H1 (cell line): ENCODE results near the gene OLFM3. TPM values are rescaled to one million over a fixed set of nuclear protein-coding genes. Genes with fewer than 3 reads are reported as not detected.

ENCODE experiments used
- ASH2L ChIP-seq: fragments of 200-600, 300-600 bp; sonication (generic); IDR thresholded peaks from one replicate; pipeline ENCODE4 v1.7.1; 2017; ENCODE audit warnings: low read length
- GTF2F1 ChIP-seq: IDR thresholded peaks from 2 replicates; pipeline ENCODE4 v1.6.1; 2012; ENCODE audit warnings: low read depth, low read length, improper control_type of control experiment, borderline replicate concordance
- MAFK ChIP-seq: IDR thresholded peaks from 2 replicates; pipeline ENCODE4 v1.6.1; 2012; ENCODE audit warnings: low read depth, mild to moderate bottlenecking, improper control_type of control experiment, low read length
- RFX5 ChIP-seq: IDR thresholded peaks from 2 replicates; pipeline ENCODE4 v1.6.1; 2011; ENCODE audit warnings: low read depth, low read length, improper control_type of control experiment, borderline replicate concordance
- SIX5 ChIP-seq: IDR thresholded peaks from 2 replicates; pipeline ENCODE4 v1.6.1; 2011; ENCODE audit warnings: mild to moderate bottlenecking, low read depth, low read length
- polyA plus RNA-seq, 7 experiments: library from polyadenylated mRNA; depleted of rRNA in 3 of 7; stranded (reverse) in 5 of 7; unstranded in 2 of 7; fragments of >200 nt in 5 of 7; fragments of 200-250 nt in 2 of 7; gene quantifications; 1 replicate in 5 of 7; 2 replicates in 1 of 7; 4 replicates in 1 of 7; pipeline versions ENCODE4 v1.2.1 to v1.2.3, GENCODE V29; 2011 to 2013; ENCODE audit warnings: missing spikeins in 2 of 7, mixed read lengths in 2 of 7
- total RNA-seq: library from RNA; stranded (reverse); fragmentation: NEBNext Ultra II Directional; extraction: Animal tissue kit (Norgen Biotek cat#: 25700); gene quantifications from 2 replicates; pipeline ENCODE4 v1.2.1, GENCODE V29; 2021
- TF ChIP-seq, protein P1 (sequence below): IDR thresholded peaks from 2 replicates; pipeline ENCODE4 v1.6.1; 2012; ENCODE audit warnings: inconsistent platforms

Gene OLFM3
- total and polyA plus RNA-seq, 2 of the 8 experiments (the other 6 are each of a cell fraction or from before 2014, with no cell fraction given): 0.30 to 0.32 TPM

DNA sequence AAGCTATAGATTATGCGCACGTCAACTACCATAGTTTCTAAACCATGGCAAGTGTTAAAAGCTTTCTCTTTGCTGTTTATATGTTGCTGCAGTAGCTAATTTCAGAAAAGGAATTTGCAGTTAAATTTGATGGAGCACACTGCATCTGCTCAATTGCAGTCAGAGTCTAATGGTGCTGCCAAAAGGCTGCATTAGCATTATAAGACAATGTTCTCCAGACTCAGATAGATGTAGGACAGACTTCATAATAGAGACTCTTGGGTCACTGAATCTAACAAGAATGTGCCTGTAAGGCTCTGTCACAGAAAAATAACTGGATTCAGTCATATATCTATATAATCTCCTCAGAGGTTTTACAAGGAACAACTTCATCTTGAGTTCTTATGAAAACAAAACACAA is 198.3 kb downstream of the OLFM3 start (continued):
- TF ChIP-seq ASH2L (no peak), SIX5 (no peak), GTF2F1 (no peak), RFX5 (no peak), MAFK (no peak)
- TF ChIP-seq, protein P1, sequence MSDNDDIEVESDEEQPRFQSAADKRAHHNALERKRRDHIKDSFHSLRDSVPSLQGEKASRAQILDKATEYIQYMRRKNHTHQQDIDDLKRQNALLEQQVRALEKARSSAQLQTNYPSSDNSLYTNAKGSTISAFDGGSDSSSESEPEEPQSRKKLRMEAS: no peak
